ENCODE data around the gene MLXIPL. TPM values are rescaled to one million over a fixed set of nuclear protein-coding genes. Genes with fewer than 3 reads are reported as not detected.
A peak's percentile ranks its signal among the peaks of the same experiment; 100 is the strongest.

MLXIPL gene
- total RNA-seq, 4 donors from 2014 or later: 7.7 to 56.2 (median 17.5) TPM

DNA sequence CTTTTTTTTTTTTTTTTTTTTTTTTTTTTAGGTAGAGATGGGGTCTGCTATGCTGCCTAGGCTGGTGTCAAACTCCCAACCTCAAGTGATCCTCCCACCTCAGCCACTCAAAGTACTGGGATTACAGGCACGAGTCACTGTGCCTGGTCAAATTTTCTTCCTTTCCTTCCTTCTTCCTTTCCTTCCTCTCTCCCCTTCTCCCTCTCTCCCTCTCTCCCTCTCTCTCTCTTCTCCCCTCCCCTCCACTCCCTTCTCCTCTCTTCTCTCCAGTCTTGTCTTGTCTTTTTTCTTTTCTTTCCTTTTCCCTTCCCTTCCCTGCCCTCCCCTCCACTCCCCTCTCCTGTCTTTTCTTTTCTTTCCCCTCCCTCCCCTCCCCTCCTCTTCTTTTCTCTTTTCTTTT, 7.2 kb upstream of the MLXIPL start:
- TF ChIP-seq POLR2AphosphoS5 (IDR thresholded peaks at IDR 0.05) (no peak), POLR2A (IDR thresholded peaks at IDR 0.05) (no peak), EP300 (IDR thresholded peaks at IDR 0.05) (no peak)
- TF ChIP-seq, protein P1, sequence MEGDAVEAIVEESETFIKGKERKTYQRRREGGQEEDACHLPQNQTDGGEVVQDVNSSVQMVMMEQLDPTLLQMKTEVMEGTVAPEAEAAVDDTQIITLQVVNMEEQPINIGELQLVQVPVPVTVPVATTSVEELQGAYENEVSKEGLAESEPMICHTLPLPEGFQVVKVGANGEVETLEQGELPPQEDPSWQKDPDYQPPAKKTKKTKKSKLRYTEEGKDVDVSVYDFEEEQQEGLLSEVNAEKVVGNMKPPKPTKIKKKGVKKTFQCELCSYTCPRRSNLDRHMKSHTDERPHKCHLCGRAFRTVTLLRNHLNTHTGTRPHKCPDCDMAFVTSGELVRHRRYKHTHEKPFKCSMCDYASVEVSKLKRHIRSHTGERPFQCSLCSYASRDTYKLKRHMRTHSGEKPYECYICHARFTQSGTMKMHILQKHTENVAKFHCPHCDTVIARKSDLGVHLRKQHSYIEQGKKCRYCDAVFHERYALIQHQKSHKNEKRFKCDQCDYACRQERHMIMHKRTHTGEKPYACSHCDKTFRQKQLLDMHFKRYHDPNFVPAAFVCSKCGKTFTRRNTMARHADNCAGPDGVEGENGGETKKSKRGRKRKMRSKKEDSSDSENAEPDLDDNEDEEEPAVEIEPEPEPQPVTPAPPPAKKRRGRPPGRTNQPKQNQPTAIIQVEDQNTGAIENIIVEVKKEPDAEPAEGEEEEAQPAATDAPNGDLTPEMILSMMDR (IDR thresholded peaks at IDR 0.05): no peak
- peaks cover 73% of the 10 kb centered on the region for H3K27me3 ChIP-seq
- no peak for ATAC-seq

DNA sequence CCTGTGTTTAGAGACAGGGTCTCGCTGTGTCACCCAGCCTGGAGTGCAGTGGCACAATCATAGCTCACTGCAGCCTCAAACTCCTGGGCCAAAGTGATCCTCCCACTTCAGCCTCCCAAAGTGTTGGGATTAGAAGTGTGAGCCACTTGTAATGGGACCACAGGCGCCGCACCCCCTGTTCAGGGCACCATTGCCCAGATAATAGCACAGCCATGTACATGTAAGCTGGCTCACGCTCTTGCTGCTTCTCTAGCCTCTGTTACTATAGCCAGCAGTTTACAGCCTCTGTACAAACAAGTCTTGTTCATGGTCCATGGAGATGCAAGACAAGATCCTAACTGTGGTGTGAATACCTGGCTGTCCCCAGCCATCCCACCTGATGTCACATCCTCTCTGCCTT, 4.2 kb upstream of the MLXIPL start:
- WGBS, 2 donors (ENCODE audit: low coverage in 1 of 2): 80% methylated on average over 1 of the region's 4 CpGs; no CpG with 5 or more reads in 1 of the 2 donors
- Histone ChIP-seq H3K27me3 (peaks cover 89% of the 10 kb centered on the region), H3K9me3 (no peaks in the 10 kb centered on the region), H3K4me1 (peaks cover 0 to 13% (median 9%) of the 10 kb centered on the region in 3 donors), H3K27ac (no peak overlapping the region), H3K4me3 (no peak overlapping the region), H3K36me3 (no peaks in the 10 kb centered on the region)
- TF ChIP-seq, protein P1 (IDR thresholded peaks at IDR 0.05): no peak
- no peak for TF ChIP-seq POLR2AphosphoS5 (IDR thresholded peaks at IDR 0.05)
- TF ChIP-seq POLR2A (IDR thresholded peaks at IDR 0.05): no peak
- no peak for TF ChIP-seq EP300 (IDR thresholded peaks at IDR 0.05)
- no peak for ATAC-seq

More for the DNA sequence above, 7.2 kb upstream of the MLXIPL start:
- no peak overlapping the region for H3K4me3 ChIP-seq
- H3K4me1 ChIP-seq: no peaks in the 10 kb centered on the region
- 23% methylated on average over 1 of the region's 1 CpG; no CpG with 5 or more reads in 1 of the 2 donors for WGBS, 2 donors (ENCODE audit: low coverage in 1 of 2)
- no peaks in the 10 kb centered on the region for H3K9me3 ChIP-seq
- H3K27ac ChIP-seq: no peak overlapping the region
- no peaks in the 10 kb centered on the region for H3K36me3 ChIP-seq

DNA sequence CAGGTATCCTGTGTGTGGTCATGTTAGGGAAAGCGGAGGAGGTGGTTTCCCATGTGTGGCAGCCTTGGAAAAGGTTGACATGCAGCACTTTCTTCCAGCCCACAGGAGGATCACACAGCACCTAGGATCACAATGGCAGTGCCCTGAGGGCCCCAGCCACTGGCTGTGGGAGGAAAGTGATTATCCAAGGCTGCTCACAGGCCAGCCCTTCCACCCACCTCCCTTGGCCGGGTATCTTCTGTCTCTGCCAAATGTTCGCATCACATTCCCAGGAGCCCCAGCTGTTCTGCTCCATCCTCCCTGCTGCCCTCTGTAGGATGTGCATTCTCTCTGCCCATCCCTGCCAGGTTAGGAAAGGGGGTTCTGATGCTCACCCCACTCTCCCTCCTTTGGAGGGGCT, 2.5 kb upstream of the MLXIPL start:
- TF ChIP-seq POLR2A (IDR thresholded peaks at IDR 0.05): no peak
- TF ChIP-seq, protein P1 (IDR thresholded peaks at IDR 0.05): no peak
- TF ChIP-seq POLR2AphosphoS5 (IDR thresholded peaks at IDR 0.05): no peak
- no peak overlapping the region for H3K4me3 ChIP-seq
- H3K27me3 ChIP-seq: peaks cover 89% of the 10 kb centered on the region
- no peak overlapping the region for H3K27ac ChIP-seq
- peaks cover 0 to 25% (median 16%) of the 10 kb centered on the region in 3 donors for H3K4me1 ChIP-seq
- no peaks in the 10 kb centered on the region for H3K36me3 ChIP-seq
- H3K9me3 ChIP-seq: no peaks in the 10 kb centered on the region
- WGBS, 2 donors (ENCODE audit: low coverage in 1 of 2): 18 to 80% methylated on average over 1 to 3 of the region's 3 CpGs
- ATAC-seq: no peak

DNA sequence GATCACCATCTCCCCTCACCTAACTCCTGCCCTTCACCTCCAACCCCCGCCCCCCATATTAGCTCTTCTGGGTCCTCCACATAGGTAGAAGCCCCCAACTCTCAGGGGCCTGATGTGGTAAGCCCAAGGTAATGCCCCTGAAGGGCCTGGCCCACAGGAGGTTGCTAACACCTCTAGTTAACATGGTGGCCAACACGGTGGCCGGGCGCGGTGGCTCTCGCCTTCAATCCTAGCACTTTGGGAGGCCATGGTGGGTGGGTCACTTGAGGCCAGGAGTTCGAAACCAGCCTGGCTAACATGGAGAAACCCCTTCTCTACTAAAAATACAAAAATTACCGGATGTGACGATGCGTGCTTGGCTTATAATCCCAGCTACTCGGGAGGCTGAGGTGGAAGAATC, 954 bp upstream of the MLXIPL start:
- H3K27me3 ChIP-seq: peaks cover 90% of the 10 kb centered on the region
- H3K9me3 ChIP-seq: no peaks in the 10 kb centered on the region
- 93 to 100% methylated on average over 2 to 10 of the region's 11 CpGs for WGBS, 2 donors (ENCODE audit: low coverage in 1 of 2)
- H3K4me3 ChIP-seq: no peak overlapping the region
- no peak for ATAC-seq
- no peaks in the 10 kb centered on the region for H3K36me3 ChIP-seq
- no peak for TF ChIP-seq POLR2AphosphoS5 (IDR thresholded peaks at IDR 0.05)
- TF ChIP-seq POLR2A (IDR thresholded peaks at IDR 0.05): no peak
- TF ChIP-seq EP300 (IDR thresholded peaks at IDR 0.05): no peak
- TF ChIP-seq, protein P1 (IDR thresholded peaks at IDR 0.05): no peak
- H3K27ac ChIP-seq: no peak overlapping the region
- H3K4me1 ChIP-seq: peaks cover 0 to 25% (median 16%) of the 10 kb centered on the region in 3 donors

DNA sequence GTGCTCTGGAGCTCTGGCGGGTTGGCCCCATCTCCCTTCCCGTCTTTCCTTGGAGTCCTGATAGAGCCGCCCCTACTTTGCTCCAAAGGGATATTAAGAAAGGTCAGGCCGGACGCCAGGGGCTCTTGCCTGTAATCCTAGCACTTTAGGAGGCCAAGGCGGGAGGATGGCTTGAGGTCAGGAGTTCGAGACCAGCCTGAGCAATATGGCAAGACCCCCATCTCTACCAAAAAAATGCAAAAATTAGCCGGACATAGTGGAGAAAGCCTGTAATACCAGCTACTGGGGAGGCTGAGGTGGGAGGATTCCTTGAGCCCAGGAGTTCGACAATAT, 313 bp upstream of the MLXIPL start:
- TF ChIP-seq EP300 (IDR thresholded peaks at IDR 0.05) (no peak), POLR2A (IDR thresholded peaks at IDR 0.05) (no peak), POLR2AphosphoS5 (IDR thresholded peaks at IDR 0.05) (no peak)
- TF ChIP-seq, protein P1 (IDR thresholded peaks at IDR 0.05): no peak
- H3K9me3 ChIP-seq: no peaks in the 10 kb centered on the region
- H3K27me3 ChIP-seq: peaks cover 87% of the 10 kb centered on the region
- H3K4me1 ChIP-seq: peaks cover 0 to 25% (median 16%) of the 10 kb centered on the region in 3 donors
- ATAC-seq: no peak
- no peaks in the 10 kb centered on the region for H3K36me3 ChIP-seq
- 51 to 93% methylated on average over 3 to 5 of the region's 9 CpGs for WGBS, 2 donors (ENCODE audit: low coverage in 1 of 2)
- H3K4me3 ChIP-seq: peak overlapping the region in 1 of 2 donors; percentile 59
- no peak overlapping the region for H3K27ac ChIP-seq

All from gastroesophageal sphincter (tissue), 4 donors.